ENCODE data around the gene KCNJ5.

DNA sequence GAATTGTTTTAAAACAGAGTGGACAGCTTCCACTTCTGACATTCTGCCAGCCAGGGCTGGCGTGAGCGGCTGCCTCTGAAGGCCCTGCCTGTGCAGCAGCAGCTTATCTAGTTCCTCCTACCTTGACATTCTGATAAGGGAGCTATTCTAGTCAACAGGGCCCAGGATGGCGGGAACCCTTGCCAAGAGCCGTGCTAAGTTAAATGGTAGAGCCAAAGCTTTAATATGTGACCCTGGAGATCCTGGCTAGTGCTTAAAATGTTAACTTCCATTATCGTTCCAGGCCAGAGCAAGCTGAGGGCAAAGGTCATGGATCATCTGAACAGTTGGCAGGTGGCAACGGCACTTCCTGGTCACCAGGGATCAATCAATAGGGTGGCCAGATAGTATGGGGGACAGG, 3.5 kb downstream of the KCNJ5 start:
- no peak for TF ChIP-seq EZH2 (IDR thresholded peaks at IDR 0.05; ENCODE audit: low read depth, unreplicated experiment)
- TF ChIP-seq, protein P1, sequence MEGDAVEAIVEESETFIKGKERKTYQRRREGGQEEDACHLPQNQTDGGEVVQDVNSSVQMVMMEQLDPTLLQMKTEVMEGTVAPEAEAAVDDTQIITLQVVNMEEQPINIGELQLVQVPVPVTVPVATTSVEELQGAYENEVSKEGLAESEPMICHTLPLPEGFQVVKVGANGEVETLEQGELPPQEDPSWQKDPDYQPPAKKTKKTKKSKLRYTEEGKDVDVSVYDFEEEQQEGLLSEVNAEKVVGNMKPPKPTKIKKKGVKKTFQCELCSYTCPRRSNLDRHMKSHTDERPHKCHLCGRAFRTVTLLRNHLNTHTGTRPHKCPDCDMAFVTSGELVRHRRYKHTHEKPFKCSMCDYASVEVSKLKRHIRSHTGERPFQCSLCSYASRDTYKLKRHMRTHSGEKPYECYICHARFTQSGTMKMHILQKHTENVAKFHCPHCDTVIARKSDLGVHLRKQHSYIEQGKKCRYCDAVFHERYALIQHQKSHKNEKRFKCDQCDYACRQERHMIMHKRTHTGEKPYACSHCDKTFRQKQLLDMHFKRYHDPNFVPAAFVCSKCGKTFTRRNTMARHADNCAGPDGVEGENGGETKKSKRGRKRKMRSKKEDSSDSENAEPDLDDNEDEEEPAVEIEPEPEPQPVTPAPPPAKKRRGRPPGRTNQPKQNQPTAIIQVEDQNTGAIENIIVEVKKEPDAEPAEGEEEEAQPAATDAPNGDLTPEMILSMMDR (conservative IDR thresholded peaks at IDR 0.05; ENCODE audit: low read depth in 2 of 2) = no peak
- TF ChIP-seq POLR2AphosphoS5 (IDR thresholded peaks at IDR 0.05; ENCODE audit: low read depth) = no peak
- TF ChIP-seq JUNB (IDR thresholded peaks at IDR 0.05; ENCODE audit: unreplicated experiment) = no peak
- no peak for TF ChIP-seq ZNF114 (CRISPR knock-in tag; IDR thresholded peaks at IDR 0.05)
- TF ChIP-seq, protein P2, sequence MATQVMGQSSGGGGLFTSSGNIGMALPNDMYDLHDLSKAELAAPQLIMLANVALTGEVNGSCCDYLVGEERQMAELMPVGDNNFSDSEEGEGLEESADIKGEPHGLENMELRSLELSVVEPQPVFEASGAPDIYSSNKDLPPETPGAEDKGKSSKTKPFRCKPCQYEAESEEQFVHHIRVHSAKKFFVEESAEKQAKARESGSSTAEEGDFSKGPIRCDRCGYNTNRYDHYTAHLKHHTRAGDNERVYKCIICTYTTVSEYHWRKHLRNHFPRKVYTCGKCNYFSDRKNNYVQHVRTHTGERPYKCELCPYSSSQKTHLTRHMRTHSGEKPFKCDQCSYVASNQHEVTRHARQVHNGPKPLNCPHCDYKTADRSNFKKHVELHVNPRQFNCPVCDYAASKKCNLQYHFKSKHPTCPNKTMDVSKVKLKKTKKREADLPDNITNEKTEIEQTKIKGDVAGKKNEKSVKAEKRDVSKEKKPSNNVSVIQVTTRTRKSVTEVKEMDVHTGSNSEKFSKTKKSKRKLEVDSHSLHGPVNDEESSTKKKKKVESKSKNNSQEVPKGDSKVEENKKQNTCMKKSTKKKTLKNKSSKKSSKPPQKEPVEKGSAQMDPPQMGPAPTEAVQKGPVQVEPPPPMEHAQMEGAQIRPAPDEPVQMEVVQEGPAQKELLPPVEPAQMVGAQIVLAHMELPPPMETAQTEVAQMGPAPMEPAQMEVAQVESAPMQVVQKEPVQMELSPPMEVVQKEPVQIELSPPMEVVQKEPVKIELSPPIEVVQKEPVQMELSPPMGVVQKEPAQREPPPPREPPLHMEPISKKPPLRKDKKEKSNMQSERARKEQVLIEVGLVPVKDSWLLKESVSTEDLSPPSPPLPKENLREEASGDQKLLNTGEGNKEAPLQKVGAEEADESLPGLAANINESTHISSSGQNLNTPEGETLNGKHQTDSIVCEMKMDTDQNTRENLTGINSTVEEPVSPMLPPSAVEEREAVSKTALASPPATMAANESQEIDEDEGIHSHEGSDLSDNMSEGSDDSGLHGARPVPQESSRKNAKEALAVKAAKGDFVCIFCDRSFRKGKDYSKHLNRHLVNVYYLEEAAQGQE (IDR thresholded peaks at IDR 0.05; ENCODE audit: unreplicated experiment) = no peak
- TF ChIP-seq CREB1 (CRISPR knock-in tag; IDR thresholded peaks at IDR 0.05; ENCODE audit: low read depth) = no peak
- TF ChIP-seq EZH2phosphoT487 (IDR thresholded peaks at IDR 0.05; ENCODE audit: unreplicated experiment) = no peak
- TF ChIP-seq, protein P3, sequence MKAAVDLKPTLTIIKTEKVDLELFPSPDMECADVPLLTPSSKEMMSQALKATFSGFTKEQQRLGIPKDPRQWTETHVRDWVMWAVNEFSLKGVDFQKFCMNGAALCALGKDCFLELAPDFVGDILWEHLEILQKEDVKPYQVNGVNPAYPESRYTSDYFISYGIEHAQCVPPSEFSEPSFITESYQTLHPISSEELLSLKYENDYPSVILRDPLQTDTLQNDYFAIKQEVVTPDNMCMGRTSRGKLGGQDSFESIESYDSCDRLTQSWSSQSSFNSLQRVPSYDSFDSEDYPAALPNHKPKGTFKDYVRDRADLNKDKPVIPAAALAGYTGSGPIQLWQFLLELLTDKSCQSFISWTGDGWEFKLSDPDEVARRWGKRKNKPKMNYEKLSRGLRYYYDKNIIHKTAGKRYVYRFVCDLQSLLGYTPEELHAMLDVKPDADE (IDR thresholded peaks at IDR 0.05) = no peak
- TF ChIP-seq STAT1 (IDR thresholded peaks at IDR 0.05; ENCODE audit: unreplicated experiment) = no peak
- TF ChIP-seq ZNF331 (CRISPR knock-in tag; IDR thresholded peaks at IDR 0.05; ENCODE audit: low read depth) = no peak
- TF ChIP-seq NANOG (IDR thresholded peaks at IDR 0.05; ENCODE audit: borderline replicate concordance) = no peak
- TF ChIP-seq, protein P4, sequence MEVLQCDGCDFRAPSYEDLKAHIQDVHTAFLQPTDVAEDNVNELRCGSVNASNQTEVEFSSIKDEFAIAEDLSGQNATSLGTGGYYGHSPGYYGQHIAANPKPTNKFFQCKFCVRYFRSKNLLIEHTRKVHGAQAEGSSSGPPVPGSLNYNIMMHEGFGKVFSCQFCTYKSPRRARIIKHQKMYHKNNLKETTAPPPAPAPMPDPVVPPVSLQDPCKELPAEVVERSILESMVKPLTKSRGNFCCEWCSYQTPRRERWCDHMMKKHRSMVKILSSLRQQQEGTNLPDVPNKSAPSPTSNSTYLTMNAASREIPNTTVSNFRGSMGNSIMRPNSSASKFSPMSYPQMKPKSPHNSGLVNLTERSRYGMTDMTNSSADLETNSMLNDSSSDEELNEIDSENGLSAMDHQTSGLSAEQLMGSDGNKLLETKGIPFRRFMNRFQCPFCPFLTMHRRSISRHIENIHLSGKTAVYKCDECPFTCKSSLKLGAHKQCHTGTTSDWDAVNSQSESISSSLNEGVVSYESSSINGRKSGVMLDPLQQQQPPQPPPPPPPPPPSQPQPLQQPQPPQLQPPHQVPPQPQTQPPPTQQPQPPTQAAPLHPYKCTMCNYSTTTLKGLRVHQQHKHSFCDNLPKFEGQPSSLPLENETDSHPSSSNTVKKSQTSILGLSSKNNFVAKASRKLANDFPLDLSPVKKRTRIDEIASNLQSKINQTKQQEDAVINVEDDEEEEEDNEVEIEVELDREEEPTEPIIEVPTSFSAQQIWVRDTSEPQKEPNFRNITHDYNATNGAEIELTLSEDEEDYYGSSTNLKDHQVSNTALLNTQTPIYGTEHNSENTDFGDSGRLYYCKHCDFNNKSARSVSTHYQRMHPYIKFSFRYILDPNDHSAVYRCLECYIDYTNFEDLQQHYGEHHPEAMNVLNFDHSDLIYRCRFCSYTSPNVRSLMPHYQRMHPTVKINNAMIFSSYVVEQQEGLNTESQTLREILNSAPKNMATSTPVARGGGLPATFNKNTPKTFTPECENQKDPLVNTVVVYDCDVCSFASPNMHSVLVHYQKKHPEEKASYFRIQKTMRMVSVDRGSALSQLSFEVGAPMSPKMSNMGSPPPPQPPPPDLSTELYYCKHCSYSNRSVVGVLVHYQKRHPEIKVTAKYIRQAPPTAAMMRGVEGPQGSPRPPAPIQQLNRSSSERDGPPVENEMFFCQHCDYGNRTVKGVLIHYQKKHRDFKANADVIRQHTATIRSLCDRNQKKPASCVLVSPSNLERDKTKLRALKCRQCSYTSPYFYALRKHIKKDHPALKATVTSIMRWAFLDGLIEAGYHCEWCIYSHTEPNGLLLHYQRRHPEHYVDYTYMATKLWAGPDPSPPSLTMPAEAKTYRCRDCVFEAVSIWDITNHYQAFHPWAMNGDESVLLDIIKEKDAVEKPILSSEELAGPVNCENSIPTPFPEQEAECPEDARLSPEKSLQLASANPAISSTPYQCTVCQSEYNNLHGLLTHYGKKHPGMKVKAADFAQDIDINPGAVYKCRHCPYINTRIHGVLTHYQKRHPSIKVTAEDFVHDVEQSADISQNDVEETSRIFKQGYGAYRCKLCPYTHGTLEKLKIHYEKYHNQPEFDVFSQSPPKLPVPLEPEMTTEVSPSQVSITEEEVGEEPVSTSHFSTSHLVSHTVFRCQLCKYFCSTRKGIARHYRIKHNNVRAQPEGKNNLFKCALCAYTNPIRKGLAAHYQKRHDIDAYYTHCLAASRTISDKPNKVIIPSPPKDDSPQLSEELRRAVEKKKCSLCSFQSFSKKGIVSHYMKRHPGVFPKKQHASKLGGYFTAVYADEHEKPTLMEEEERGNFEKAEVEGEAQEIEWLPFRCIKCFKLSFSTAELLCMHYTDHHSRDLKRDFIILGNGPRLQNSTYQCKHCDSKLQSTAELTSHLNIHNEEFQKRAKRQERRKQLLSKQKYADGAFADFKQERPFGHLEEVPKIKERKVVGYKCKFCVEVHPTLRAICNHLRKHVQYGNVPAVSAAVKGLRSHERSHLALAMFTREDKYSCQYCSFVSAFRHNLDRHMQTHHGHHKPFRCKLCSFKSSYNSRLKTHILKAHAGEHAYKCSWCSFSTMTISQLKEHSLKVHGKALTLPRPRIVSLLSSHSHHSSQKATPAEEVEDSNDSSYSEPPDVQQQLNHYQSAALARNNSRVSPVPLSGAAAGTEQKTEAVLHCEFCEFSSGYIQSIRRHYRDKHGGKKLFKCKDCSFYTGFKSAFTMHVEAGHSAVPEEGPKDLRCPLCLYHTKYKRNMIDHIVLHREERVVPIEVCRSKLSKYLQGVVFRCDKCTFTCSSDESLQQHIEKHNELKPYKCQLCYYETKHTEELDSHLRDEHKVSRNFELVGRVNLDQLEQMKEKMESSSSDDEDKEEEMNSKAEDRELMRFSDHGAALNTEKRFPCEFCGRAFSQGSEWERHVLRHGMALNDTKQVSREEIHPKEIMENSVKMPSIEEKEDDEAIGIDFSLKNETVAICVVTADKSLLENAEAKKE (CRISPR knock-in tag; IDR thresholded peaks at IDR 0.05) = no peak

Data from GM23338 (cell line).